Islet of Langerhans (tissue), 1 donor: ENCODE results near the gene PLOD3.

ENCODE experiments used
- FAIRE-seq: peaks from one replicate; lab custom pipeline; 2011; peaks lifted over from hg19 to GRCh38; lab: Jason Lieb, UNC

The PLOD3 gene

DNA sequence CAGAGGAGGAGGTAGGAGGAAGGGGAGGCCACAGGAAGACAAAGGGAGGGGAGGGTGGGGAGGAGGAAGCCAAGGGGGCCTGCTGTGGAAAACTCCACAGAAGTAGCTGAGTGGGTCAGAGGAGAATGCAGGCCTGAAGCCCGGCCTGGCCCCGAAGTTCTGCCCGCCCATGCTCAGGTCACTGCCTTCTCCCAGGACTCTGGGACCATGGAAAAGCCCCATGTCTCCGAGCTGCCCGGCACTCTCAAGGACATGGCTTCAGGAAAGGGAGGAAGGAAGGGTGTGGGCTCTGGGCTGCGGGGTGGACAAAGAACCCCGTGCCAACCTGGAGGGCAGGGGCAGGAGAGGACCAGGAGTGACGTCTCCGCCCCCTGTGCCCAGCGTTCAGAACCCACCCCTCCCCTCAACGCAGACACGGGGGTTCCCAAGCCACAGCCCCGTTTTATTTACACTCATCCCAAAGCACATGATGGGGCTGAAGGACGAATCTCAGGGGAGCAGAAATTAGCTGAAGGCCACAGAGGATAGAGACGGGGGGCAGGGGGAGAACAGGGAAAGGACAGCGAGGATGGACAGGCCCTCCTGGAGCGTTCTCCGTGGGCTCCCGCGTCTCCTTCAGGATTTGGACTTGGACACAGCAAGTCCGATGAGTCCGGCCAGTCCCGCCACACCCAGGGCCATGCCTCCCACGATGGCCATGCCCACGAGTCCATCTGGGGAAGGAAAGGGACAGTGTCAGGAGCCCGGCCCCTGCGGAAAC, 22.0 kb upstream of the PLOD3 start:
- no peak for FAIRE-seq

DNA sequence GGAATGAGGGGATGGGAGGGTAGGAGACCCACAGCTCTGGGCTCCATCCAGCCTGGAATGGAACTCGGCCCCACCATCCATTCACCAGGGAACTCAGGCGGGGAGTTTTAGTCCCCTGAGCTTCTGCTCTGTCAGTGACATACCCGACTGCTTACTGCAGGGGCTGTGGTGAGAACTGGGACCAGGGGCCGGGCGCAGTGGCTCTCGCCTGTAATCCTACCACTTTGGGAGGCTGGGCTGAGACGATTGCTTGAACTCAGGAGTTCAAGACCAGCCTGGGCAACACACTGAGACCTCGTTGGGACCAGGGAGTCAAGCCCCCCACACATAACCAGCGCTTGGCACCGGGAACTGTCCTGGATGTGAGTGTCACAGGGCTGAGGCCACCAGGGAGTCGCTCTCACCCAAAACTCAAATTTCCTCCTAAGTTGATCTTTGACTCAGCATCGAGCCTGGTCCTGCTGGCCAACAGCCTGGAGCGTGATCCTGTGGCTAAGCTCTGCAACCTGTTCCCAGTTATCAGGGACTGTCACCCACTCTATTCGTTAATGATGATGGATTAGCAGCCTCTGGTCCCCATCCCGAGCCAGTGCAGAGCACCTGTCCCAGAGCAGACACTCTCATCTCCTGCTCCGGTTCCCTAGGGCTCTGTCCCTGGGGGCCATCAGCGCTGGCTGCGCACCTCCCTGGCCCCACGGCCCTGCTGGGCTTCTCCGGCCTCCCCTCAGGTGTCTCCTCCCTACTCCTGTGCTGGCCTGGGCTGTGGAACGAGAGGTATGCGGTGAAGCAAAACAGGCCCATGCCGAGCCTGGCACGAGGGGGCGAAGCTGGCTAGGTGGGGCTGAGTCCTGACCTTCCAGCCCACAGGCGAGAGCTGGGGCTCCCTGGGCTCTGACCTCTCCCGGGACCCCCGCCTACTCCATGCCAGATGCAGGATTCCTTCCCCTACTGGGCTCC, 21.1 kb upstream of the PLOD3 start:
- no peak for FAIRE-seq

DNA sequence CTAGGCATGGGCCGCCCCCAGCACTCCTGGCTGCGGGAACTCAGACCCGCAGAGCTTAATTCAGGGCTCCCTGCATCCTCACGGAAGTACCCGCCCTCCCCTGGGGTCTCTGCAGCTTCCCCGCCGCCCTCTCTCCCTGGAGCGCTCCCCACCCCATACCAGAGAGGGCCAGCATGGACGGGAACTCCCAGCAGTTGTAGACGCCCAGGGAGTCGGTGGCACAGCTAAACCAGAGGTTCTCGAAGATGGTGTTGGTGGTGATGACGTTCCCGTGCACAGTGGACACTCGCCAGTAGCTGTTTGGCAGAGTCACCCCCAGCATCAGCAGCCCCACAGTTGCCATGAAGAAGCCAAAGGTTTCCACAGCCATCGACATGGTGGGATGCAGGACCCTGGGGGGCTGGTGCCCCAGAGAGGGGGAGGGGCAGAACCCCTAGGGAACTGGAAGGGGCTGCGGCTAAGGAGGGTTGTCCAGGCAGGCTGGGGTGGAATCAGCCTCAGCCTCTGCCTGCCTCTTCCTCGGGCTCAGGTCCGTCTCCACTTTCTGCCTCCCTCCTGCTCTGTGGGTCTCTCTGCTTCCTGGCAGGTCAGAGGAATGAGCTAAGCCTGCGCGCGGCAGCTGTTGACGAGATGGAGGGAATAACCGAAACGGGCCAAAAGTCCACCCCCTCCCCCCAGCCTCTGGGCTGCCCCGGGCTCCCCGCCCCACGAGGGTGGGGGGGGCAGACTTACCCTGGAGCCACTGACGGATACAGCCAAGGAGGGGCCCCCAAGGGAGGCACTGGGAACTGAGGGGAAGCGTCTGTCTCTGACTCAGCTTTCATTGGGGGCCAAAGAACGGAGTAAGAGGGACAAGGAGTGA, 20.1 kb upstream of the PLOD3 start, which contains the start of gene CLDN15:
Gene CLDN15 (minus strand): TSS at position 597 of the 862 bp plus-strand sequence. CDS start 221 bp downstream, at position 376.
- no peak for FAIRE-seq

DNA sequence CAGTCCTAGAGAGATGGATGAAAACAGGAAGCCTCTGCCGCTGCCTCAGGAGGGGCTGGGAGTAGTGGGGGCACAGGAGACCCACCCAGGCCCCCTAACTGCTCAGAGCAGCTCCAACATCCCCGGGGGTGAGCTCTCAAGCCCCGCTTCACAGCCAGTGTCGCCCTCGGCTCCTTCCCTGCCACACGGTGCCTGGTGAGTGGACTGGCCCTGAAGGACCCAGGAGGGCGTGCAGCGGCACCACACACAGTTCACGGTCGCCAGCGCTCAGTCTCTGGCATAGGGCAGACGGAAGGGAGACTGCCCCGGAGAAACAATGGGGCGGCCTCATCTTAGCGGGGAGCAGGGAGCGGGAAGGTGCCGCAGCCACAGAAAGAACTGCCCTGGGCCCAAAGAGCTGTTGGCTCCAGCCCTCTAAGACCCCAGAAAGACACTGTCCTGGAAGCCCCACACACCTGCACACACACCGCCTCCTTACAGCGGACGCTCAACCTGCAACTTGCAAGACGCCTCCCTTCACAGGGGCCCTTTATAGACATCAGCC, 19.0 kb upstream of the PLOD3 start:
- FAIRE-seq = no peak

DNA sequence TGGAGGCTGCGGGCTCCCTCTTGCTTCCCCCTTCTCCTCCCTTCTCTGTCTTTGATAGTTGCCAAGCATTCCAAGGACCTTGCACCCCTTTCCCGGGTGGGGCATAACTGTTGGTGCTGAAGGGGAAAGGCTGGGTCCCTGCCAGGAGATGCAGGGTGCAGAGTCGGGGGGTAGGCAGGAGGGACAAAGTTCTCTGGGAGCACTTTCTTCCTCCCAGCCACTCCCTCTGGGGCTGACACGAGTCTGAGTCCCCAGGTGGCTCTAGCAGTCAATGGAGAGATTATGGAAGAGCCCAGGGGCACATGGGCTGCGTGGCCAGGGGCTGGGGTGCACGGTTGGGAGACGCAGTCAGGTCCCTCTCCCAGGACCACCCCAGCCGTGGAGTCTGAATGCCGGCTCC, 18.1 kb upstream of the PLOD3 start:
- no peak for FAIRE-seq

DNA sequence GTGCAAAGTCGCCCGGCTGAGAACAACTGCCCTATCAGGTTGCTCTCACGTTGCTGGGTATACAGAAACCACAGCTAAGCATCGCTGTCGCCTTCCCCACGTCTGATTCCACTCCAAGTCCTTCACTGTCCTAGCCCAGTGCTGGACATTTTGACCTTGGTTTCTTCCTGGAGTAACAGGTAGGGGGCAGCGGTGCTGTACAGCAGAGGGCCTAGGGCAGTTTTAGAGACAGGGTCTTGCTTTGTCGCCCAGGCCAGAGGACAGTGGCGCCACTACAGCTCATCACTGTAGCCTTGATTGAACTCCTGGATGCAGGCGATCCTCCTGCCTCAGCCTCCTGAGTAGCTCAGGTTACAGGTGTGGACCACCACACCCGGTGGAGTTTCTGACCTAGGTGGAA, 17.7 kb upstream of the PLOD3 start:
- FAIRE-seq = no peak

DNA sequence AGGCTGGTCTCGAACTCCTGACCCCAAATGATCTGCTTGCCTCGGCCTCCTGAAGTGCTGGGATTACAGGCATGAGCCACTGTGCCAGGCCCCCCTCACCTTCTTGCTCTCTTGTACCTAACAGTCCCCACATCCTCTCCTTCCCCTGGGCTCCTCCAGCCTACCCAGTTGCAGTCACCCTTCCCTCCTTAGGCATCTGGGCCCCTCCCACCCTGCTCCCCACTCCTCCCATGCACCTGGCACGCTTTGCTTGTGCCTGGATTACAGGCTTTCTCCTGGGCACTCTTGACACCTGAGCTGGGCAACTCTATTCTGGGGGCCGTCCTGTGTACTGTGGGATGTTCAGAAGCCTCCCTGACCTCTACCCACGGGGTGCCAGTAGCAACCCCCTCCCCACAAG, 17.3 kb upstream of the PLOD3 start:
- FAIRE-seq = no peak

DNA sequence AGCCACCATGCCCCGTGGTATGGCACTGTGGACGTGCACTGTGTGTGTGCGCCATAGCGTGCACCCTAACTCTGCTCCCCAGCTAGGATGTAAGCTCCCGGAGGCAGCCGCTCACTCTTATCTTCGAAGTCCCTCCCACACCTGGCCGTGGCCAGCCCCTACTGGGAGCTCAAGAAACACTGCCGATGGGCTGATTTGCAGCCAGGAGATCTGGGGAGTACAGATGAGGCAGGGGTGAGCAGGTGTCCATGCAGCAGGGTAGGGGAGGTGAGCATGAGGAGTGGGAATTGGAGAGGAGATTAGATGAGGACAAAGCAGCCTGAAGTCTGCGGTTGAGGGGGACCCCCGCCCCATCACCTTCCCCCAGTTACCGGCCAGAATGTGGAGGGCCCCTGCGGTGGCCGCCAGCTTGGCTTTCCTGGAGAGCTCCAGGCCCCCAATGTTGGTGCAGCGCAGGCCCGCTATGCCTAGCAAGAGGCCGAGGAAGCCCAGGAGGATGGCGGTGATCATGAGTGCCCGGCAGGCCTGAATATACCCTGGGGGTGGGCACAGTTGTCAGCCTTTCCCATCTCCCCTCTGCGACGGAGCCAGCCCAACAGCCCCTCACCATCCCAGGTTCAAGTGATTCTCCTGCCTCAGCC, 16.6 kb upstream of the PLOD3 start:
- FAIRE-seq = no peak

DNA sequence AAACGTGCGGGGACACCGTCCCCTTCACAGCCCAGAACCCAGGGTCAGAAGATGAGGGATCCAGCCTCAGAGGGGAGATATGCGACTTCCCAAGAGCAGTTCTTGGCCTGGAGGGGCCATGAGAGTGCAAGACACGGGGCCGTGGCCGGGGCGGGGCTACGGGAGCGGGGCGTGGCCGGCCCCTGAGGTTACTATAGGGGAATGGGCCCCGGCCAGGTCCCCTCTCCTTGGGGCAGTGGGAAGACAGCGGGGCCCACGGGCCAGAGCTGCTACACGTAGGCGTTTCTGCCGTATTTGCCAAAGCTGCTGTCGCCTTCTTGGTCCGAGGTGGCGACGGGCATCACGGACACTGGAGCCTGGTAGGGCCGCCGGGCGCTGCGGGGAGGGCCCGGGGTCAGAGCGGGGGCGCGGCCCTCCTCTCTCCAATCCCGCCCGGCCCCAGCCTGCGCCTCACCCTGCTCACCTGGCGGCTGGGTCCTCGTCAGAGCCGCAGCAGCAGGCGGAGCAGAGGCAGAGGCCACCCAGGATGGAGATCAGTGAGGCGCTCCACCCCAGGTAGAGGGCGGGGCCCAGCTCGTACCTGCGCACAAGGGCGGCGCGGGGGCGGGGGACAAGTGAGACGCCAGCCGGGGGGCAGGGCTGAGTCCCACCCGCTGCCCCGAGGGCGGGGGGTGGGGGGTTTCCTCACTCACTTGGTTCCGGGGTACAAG, 14.9 kb upstream of the PLOD3 start:
- no peak for FAIRE-seq

DNA sequence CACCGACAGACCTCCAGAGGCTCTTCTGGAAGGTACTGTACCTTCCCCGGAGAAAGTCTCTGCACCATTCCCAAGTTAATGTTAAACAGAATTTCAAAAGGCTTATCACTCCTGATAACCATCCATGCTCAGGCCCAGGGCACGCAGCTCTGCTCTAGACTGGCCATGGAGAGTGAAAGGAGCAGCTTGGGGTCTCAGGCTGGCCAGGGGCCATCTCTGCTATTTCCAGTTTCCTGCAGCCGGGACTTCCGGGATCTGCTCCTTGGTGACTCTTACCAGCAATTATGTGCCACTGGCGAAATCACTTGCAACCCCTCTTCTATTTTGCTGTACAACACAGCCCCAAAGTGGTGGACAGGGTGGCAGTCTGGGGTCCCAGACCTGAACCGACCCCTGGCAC, 14.3 kb upstream of the PLOD3 start:
- FAIRE-seq = no peak

DNA sequence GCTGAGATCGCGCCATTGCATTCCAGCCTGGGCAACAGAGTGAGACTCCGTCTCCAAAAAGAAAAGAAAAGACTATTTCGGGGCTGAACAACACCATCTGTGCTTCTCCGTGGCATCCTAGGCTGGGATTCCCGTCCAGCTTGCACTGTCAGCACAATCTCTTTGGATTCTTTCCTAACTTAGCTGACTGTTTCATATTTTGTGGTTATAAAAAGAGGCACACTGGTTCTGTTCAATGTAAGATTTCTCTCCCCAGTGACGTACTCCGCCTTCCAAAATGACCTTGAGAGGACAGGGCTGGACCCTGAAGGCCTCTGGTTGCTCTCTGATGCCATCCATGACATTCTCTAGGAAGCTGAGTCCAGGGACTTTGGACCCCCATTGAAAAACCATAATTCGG, 9.3 kb upstream of the PLOD3 start:
- FAIRE-seq = no peak

DNA sequence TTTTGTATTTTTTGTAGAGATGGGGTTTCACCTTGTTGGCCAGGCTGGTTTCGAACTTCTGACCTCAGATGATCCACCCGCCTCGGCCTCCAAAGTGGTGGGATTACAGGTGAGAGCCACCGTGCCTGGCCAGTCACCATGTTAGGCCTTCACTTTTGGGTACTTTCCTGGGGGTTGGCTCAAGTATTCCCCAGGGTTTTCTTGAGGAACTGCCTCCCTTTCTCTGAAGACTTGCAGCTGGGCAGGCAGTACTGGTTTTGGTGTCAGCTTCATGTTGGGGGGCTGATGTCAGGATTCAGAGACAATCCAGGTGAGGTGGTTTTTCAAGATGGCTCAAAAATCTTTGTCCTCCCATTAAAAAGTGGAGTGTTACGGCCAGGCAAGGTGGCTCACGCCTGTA, 8.3 kb upstream of the PLOD3 start:
- no peak for FAIRE-seq

DNA sequence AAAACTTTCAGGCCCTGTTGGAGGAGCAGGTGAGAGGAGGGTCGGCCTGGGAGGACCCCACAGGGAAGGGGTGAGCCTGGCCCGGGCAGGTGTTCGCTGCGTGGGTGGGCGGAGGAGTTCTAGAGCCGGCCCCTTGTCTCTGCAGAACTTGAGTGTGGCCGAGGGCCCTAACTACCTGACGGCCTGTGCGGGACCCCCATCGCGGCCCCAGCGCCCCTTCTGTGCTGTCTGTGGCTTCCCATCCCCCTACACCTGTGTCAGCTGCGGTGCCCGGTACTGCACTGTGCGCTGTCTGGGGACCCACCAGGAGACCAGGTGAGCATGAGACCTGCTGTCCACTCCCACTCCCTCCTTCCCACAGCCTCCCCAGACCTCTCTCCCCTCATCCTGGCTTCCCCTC, 6.1 kb upstream of the PLOD3 start:
- no peak for FAIRE-seq

DNA sequence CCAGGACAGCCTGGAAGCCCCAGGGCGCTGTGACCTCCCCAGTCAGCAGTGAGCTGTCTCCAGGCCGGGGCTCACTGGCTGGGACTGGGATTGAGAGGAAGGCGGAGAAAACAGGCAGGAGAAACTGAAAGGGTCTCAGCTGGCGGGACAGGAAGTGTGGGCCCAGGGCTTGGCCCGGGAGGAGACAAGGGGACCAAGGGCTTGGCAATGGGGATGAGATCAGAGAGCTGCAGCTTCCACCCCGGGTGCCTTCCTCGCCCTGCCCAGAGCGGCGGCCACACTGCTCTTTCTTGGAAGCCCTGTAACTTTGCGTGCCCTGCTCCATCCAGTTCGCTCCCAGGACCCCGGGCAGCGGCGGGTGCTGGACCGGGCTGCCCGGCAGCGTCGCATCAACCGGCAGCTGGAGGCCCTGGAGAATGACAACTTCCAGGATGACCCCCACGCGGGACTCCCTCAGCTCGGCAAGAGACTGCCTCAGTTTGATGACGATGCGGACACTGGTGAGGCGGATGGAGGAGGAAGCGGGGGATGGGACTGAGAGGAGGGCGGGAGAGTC, 5.0 kb upstream of the PLOD3 start:
- FAIRE-seq = no peak

DNA sequence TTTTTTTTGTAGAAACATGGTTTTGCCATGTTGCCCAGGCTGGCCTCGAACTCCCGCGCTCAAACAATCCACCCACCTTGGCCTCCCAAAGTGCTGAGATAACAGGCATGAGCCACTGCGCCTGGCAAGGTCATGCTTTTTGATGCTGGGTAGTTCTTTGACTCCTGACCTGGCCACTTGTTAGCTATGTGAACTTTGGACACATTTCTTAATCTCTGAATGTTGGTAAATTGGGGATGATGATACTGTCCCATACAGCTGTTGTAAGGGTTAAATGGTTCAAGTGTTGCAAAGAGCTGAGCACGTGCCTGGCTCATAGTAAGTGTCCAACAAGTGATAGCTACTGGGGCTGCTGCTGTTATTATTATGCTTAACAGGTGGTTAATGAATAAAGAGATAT, 2.9 kb upstream of the PLOD3 start:
- FAIRE-seq = no peak

DNA sequence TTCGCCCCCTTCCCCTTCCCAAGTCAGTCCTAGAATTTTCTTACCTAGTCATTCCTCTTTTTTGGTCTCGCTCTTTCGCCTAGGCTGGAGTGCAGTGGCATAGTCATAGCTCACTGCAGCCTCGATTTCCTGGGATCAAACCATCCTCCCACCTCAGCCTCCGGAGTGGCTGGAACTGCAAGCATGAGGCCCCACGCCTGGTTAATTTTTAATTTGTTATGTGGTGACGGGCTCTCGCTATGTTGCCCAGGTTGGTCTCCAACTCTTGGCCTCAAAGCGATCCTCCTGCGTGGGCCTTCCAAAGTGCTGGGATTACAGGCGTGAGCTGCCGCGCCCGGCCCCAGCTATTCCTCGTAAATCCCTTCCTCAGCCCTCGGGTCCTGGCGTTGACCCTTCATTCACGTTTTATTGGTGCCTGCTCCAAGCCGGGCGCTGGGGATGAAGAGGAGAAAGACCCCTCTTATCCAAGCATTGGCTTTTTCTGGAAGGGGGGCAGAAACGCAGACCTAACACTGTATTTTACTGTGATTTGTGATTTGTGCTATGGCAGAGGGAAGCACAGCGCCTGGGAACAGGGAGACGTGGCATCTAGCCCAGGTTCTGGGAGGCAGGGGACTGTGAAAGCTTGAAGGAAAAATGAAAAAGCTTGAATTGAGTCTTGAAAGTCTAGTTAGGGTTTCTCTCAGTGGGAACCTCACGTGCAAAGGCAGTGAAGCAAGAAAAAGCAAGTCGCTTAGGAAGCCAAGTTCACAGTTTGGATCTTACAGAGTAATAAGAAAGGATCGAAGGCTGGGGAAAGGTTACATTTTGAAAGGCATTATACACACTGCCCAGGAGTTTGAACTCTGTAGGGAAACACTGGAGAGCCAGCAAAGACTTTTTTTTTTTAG, 1.1 kb upstream of the PLOD3 start:
- FAIRE-seq = no peak

DNA sequence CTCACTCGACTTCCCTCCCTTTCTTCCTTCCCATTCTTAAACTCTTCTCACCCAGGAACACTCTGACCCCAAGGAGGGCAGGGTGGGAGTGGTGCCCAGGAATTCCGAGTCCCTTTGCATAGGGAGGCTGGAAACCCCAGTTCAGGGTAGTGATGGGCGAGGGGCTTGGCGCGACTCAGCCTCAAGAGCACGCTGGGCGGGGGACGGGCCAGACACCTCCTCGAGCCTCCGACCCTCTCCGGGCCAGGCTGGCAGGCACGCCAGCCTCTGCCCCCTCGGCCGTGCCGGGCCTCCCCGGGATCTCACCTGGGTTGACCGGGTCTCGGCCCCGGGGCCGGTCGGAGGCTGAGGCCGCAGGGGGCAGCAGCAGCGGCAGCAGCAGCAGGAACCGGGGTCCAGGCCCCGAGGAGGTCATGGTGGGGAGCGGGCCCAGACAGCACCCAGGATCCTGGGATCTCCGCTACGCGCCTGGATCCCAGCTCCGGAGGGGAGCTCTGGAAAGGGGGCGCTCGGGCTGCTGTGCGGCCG, 457 bp downstream of the PLOD3 start:
- FAIRE-seq = no peak

DNA sequence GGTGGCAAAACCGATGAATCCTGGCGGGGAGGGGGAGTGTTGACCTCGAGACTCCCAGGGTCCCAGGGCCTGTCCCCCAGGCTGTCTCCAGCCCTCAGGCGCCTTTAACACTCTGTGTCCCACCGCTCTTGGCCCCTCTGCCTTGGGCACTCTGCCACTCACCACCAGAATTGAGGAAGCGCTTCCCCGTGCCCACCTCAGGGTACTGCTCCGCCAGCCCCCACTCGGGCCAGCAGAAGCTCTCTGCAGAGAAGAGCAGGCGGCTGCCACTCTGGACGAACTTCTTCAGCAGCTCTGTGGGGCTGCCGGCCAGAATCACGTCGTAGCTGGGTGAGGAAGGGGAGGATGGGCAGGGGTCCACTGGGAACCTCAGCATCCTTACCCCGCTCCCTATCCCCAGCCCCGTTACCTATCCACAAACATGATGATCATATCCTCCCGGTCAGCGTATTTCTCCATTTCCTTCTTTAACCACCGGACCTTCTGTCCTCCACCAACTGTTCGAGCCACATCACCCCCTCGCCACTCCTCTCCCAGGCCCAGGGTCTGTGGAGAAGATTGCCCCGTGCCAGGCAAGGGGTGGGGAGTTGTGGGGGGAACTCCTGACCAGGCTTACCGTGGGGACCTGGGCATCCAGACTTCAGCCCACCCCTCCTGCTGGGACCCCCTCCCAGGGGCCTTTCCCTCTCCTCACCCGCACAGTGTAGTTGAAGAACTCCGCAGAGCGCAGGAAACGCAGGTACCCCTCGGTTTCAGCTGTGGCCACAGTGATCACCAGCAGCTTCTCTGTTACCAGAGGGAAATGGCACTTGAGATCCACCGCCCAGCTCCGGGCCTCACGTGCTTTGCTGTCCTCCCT, 1.2 kb downstream of the PLOD3 start:
- FAIRE-seq = no peak
